LNCaP clone FGC (cell line): ENCODE measurements around the gene TGM4.
A peak's percentile ranks its signal among the peaks of the same experiment; 100 is the strongest.

Source experiments
- DNase-seq: peaks from one replicate; pipeline ENCODE4 v3.0.0-alpha.2; 2011; ENCODE audit warnings: low read depth
- H3K4me3 ChIP-seq: 2 replicates; pipeline ENCODE4 v1.5.1; 2011; ENCODE audit warnings: mild to moderate bottlenecking, low read depth, low read length, control low read depth
- TF ChIP-seq, protein P1 (sequence below): IDR thresholded peaks from 2 replicates; pipeline ENCODE4 v1.5.1; 2012; ENCODE audit warnings: mild to moderate bottlenecking; ENCODE audit not compliant: control insufficient read depth, insufficient read depth; ENCODE audit errors: extremely low read depth

The TGM4 gene

DNA sequence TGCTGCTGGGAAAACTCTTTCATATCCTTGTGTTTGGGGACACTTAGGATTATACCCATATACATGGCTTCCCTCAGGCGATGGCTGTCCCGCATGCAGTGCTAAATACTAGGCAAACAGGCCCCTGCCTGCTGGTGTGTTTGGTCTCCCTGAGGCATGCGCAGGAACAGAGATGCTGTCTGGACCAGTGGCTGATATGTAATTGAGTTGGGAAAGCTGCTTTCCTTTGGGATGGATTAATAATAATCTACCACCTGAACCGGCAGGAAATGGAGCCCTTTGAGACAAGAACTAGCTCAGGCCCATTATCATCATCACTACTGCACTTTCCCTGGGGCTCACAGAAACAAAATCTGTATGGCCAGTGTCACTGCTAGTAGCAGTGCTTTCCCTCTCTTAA, 83.6 kb downstream of the TGM4 start:
- no peak for DNase-seq
- H3K4me3 ChIP-seq: no peak overlapping the region
- TF ChIP-seq, protein P1, sequence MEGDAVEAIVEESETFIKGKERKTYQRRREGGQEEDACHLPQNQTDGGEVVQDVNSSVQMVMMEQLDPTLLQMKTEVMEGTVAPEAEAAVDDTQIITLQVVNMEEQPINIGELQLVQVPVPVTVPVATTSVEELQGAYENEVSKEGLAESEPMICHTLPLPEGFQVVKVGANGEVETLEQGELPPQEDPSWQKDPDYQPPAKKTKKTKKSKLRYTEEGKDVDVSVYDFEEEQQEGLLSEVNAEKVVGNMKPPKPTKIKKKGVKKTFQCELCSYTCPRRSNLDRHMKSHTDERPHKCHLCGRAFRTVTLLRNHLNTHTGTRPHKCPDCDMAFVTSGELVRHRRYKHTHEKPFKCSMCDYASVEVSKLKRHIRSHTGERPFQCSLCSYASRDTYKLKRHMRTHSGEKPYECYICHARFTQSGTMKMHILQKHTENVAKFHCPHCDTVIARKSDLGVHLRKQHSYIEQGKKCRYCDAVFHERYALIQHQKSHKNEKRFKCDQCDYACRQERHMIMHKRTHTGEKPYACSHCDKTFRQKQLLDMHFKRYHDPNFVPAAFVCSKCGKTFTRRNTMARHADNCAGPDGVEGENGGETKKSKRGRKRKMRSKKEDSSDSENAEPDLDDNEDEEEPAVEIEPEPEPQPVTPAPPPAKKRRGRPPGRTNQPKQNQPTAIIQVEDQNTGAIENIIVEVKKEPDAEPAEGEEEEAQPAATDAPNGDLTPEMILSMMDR: no peak

DNA sequence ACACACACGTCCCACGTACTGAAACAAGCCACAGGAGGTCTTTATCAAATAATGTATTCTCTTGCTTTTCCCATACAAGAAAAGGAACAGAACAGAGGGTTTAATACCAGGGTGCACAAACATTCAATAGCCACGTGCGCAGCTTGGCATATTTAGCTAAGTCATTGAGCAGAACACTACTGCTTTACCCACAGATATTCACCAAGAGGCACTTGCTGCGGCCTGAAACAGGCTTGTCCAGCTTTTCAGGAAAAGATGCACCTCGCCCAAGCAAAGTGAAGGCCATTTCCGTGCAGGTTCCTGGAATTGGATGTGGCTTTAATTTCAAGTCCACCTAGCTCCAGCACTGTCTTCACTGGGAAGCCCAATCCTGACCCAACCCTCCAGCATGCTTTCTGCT, 84.0 kb downstream of the TGM4 start:
- H3K4me3 ChIP-seq: no peak overlapping the region
- TF ChIP-seq, protein P1: no peak
- DNase-seq: peak; percentile 63

DNA sequence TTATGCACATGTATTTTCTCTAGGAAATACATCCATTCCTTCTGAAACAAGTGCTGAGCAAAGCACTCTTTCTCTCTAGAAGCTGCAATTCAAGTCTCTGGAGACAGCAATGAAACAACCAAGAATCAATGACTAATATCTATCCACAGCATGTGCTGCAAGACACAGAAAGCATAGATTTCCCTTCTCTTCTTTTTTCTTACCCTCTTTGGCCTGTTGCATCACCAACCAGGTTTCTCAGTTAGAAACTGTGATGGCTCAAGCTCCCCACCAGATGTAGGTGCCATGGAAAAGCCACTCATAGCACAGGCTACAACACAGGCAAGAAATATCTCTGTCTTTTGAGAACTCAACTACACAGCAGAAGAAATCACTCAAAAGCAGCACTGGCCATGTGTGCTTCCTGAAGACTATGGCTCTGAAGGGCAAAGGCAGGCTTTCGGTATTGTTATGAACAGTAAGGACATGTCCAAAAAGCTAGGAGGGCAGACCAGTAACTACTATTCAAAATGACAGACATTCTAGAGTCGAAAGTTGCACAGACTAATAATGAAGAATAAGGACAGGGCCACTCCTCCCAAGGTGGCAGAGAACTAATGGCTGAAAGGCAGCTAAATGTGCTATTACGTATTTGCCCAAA, 86.1 kb downstream of the TGM4 start:
- no peak overlapping the region for H3K4me3 ChIP-seq
- DNase-seq: no peak
- TF ChIP-seq, protein P1: no peak

DNA sequence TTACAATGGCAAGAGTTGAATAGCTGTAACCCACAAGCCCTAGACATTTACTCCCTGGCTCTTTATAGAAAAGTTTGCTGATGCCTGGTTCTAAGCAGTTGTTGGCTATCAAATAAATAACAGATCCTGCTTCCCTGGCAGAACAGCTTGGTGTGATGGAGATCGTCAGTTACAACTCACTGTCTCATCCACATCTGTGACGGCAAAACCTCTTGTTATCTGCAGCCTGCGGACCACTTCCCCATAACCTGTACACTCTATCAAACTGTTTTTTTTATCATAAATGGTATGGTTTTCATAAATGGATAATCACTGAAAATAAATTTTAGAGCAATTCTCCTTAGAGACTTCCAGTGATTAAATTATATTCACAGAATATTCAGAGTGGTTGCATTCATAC, 87.5 kb downstream of the TGM4 start:
- TF ChIP-seq, protein P1: no peak
- no peak for DNase-seq
- H3K4me3 ChIP-seq: no peak overlapping the region

DNA sequence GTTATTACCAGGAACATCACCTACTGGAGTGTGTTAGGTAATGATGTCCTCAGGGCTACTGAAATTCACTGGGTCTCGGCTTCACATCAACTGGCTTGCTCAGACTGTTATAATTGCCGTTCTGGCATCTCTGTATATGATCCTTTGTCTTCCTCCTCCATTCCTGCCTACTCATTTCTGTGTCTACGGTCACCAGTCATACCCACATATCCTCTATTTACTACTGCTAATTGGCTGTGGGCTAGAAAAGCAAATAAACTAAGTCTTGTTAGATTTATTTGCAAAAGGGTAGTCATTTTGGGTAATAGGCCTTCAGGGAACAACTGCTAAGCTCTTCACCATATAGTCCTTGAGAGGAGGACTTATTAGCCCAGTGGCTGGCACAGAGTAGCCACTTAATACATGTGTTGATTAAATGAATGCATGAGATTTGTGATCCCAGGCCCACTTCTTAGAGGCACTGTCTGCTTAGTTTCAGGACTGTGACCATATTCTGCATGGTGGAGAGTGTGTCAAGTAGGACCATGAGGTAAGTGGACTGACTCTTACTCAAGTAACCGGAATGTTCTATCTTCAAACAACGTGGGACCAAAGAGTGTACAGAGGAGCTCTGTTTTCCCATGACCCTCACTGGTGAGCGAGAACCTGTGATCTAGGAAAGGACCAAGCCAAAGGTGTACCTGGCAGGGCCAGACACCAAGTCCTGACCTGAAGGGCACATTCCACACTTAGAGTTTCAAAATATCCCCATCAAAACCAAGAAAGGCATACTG, 88.4 kb downstream of the TGM4 start:
- no peak overlapping the region for H3K4me3 ChIP-seq
- TF ChIP-seq, protein P1: no peak
- no peak for DNase-seq

DNA sequence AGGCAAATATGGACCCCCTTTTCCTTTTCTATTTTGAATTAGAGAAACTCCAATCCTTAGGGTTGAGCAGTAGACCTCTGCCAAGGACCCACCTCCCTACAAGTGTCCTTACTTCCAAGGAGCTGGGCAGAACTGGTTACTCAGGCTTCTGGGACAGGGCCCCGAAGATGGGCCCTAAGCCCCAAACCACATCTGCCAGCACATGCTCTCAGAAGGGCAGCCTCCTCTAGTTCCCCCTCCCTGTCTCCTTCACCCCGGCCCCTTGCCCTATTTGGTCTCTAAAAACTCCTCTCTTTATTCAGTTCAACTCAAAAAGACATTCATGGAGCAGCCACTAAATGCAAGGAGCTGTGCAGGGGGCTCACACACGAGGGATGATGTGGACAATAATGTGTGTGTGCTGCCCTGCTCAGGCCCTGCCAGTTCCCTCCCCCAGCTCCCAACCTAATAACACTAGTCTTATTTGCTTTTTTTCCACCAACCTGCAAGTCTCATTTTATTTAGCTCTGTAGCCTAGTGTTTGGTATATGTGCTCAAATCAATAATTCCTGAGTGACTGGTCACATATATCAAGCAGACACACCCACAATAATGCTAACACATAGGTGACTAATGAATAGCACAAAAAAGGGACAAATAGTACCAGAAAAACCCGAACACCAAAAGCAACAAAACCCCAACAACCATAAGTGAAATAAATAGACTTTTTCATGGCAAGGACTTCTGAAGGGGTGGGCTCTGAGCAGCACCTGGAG, 89.3 kb downstream of the TGM4 start:
- H3K4me3 ChIP-seq: no peak overlapping the region
- TF ChIP-seq, protein P1: no peak
- no peak for DNase-seq
